Measurements from ENCODE around the gene RALGPS1.

DNA sequence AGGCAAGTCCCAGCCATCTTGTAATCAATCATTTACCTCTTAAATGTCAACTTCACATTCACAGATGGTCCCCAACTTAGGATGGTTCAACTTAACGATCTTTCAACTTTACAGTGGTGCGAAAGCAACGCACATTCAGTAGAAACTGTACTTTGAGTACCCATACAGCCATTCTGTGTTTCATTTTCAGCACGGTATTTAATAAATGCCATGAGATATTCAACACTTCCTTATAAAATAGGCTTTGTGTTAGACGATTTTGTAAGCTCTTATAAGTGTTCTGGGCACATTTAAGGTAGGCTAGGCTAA lies 254.9 kb downstream of the RALGPS1 start:
- no peak for TF ChIP-seq POLR2A (IDR thresholded peaks at IDR 0.05)
- TF ChIP-seq, protein P1, sequence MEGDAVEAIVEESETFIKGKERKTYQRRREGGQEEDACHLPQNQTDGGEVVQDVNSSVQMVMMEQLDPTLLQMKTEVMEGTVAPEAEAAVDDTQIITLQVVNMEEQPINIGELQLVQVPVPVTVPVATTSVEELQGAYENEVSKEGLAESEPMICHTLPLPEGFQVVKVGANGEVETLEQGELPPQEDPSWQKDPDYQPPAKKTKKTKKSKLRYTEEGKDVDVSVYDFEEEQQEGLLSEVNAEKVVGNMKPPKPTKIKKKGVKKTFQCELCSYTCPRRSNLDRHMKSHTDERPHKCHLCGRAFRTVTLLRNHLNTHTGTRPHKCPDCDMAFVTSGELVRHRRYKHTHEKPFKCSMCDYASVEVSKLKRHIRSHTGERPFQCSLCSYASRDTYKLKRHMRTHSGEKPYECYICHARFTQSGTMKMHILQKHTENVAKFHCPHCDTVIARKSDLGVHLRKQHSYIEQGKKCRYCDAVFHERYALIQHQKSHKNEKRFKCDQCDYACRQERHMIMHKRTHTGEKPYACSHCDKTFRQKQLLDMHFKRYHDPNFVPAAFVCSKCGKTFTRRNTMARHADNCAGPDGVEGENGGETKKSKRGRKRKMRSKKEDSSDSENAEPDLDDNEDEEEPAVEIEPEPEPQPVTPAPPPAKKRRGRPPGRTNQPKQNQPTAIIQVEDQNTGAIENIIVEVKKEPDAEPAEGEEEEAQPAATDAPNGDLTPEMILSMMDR (IDR thresholded peaks at IDR 0.05), result no peak
